Muscle of leg (tissue), 11 donors: ENCODE data around the gene NHERF2. TPM values are rescaled to one million over a fixed set of nuclear protein-coding genes. Genes with fewer than 3 reads are reported as not detected.
A peak's percentile ranks its signal among the peaks of the same experiment; 100 is the strongest.

Experiments
- DNase-seq: peaks from one replicate; pipeline ENCODE4 v3.0.0; 2013
- H3K27ac ChIP-seq: one replicate; pipeline ENCODE4 v1.5.1; 2013; ENCODE audit warnings: mild to moderate bottlenecking, low read length, control low read depth
- H3K27me3 ChIP-seq: one replicate; pipeline ENCODE4 v1.6.1; 2013; ENCODE audit warnings: low read length; ENCODE audit not compliant: control insufficient read depth, insufficient read depth
- H3K36me3 ChIP-seq: one replicate; pipeline ENCODE4 v1.6.1; 2013; ENCODE audit warnings: low read length; ENCODE audit not compliant: control insufficient read depth, insufficient read depth
- H3K4me1 ChIP-seq: one replicate; pipeline ENCODE4 v1.6.1; 2013; ENCODE audit warnings: low read length; ENCODE audit not compliant: control insufficient read depth, insufficient read depth
- H3K4me3 ChIP-seq: one replicate; pipeline ENCODE4 v1.5.1; 2013; ENCODE audit warnings: low read length, control low read depth
- H3K9me3 ChIP-seq: replicated peaks from 2 replicates; pipeline ENCODE4 v1.6.1; 2013; ENCODE audit warnings: low read depth, low read length; ENCODE audit not compliant: control insufficient read depth
- WGBS: methylation state at CpG from one replicate; pipeline ENCODE4 v1.1.5; 2013; ENCODE audit warnings: missing lambda C conversion rate; ENCODE audit not compliant: insufficient coverage; 5-methylcytosine and 5-hydroxymethylcytosine counted together
- polyA plus RNA-seq, 8 donors: library from polyadenylated mRNA; unstranded; fragments of 120-200 nt; gene quantifications; one replicate each; pipeline versions ENCODE4 v1.2.1 to v1.2.3, GENCODE V29; 2013; ENCODE audit warnings: inconsistent platforms in 1 of 8, low replicate concordance in 1 of 8; ENCODE audit not compliant: insufficient read length in 8 of 8, insufficient read depth in 1 of 8
- total RNA-seq: library from RNA; stranded (reverse); fragments of 120-200 nt; gene quantifications from one replicate; pipeline ENCODE4 v1.2.4, GENCODE V29; 2013

The NHERF2 gene
- total and polyA plus RNA-seq, 9 donors, result 22.1 to 60.6 (median 45.4) TPM

DNA sequence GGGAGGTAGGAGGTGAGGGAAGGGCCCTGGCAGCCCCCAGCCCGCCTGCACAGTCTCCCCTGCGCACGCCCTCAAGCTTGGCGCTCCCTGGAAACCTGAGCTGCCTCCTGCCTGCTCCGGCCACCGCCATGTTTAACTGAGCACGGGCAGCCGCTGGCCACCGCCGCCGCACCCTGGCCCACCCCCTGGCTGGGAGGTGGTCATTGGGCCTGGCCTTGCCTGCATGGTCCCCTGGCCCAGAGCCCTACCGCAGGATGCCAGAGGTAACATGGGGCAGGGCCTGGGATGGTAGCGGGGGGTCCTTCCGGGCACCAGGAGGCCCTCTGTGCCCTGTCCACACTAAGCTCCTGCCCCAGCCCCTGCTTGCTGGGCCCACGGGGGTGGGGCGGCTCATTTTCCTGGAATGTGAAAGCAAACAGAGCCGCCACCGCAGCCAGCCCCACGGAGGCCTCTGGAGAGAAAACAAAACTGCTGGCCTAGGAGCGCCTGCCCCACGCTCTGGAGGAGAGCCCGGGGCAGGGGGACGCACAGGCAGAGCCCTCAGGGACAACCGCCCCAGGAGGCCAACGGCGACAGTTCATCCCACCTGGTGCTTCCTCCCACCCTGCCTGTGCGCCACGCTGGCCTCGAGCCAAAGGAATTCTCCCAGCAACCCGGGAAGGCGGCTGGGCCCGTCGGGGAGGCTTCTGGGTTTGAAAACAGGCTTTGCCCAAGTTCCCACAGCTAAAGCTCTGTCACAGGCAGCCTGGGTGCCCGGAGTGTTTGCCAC lies 8.9 kb downstream of the NHERF2 start:
- no peak overlapping the region for H3K4me3 ChIP-seq
- no peaks in the 10 kb centered on the region for H3K9me3 ChIP-seq
- no peaks in the 10 kb centered on the region for H3K27me3 ChIP-seq
- H3K36me3 ChIP-seq, result peaks cover 19% of the 10 kb centered on the region
- H3K27ac ChIP-seq, result peak overlapping the region; percentile 80
- peaks cover 84% of the 10 kb centered on the region for H3K4me1 ChIP-seq
- WGBS, result 19% methylated on average over 31 of the region's 34 CpGs
- DNase-seq, result peak; percentile 70

DNA sequence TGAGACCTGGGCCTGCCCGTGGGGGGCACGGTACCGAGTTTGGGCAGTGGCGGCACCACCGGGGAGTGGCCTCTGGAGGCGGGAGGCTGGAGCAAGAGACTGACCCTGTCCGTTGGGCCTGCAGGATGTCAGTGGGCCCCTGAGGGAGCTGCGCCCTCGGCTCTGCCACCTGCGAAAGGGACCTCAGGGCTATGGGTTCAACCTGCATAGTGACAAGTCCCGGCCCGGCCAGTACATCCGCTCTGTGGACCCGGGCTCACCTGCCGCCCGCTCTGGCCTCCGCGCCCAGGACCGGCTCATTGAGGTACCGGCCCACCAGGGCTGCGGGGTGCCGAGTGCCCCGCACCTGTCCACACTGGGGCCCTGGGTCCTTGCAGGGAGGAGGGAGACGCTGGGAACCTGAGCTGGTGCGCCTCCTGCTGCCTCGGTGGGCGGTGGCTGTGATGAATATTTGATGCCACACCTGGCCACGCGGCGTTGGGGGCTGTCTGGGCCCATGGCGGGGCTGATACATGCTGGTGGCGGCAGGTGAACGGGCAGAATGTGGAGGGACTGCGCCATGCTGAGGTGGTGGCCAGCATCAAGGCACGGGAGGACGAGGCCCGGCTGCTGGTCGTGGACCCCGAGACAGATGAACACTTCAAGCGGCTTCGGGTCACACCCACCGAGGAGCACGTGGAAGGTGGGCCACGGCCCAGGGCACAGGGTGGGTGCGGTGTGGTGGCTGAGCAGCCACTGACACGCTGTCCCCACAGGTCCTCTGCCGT lies 9.7 kb downstream of the NHERF2 start:
- DNase-seq, result no peak
- Histone ChIP-seq H3K9me3 (no peaks in the 10 kb centered on the region), H3K4me3 (no peak overlapping the region), H3K27ac (peak overlapping the region; percentile 80), H3K36me3 (peaks cover 19% of the 10 kb centered on the region), H3K27me3 (no peaks in the 10 kb centered on the region), H3K4me1 (peaks cover 89% of the 10 kb centered on the region)
- 84% methylated on average over 46 of the region's 47 CpGs for WGBS

DNA sequence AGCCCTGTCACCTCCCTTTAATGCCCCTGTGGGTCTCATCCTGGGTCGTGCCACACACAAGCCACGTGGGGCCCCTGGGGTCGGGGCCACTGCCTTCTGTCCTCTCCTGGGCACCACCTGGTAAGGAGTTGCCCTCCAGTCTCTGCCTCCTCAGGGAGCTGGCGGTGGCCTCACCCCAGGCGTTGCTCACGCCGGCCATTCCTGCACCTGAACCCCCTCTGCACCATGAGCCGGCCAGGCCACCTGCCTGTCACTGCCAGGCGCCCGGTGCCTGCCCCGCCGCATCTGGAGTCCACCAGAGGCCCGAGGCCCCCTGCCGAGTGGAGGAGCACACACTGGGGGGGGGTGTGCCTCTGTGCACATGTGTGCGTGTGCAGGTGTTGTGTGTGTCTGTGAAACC lies 10.4 kb downstream of the NHERF2 start:
- peaks cover 19% of the 10 kb centered on the region for H3K36me3 ChIP-seq

DNA sequence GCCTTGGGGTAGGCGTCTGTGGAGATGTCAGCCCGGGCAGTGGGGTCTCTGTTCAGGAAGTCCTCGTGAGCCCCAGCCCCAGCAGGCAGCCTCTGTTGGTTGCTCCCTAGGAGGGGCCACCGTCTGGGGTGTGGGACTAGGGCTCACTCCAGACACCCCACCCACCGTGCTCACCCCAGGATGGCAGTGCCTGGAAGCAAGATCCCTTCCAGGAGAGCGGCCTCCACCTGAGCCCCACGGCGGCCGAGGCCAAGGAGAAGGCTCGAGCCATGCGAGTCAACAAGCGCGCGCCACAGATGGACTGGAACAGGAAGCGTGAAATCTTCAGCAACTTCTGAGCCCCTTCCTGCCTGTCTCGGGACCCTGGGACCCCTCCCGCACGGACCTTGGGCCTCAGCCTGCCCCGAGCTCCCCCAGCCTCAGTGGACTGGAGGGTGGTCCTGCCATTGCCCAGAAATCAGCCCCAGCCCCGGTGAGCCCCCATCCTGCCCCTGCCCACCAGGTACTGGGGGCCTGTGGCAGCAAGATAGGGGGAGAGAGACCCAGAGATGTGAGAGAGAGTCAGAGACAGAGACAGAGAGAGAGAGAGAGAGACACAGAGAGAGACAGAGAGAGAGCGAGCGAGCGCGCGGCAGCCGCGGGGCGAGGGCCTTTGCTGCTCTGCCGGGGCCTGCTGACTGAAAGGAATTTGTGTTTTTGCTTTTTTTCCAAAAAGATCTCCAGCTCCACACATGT lies 11.1 kb downstream of the NHERF2 start:
- peaks cover 19% of the 10 kb centered on the region for H3K36me3 ChIP-seq
- no peak overlapping the region for H3K4me3 ChIP-seq
- WGBS, result 29% methylated on average over 17 of the region's 29 CpGs
- H3K9me3 ChIP-seq, result no peaks in the 10 kb centered on the region
- H3K27ac ChIP-seq, result peak overlapping the region; percentile 91
- peaks cover 93% of the 10 kb centered on the region for H3K4me1 ChIP-seq
- H3K27me3 ChIP-seq, result no peaks in the 10 kb centered on the region
- no peak for DNase-seq

More for the DNA sequence above, 10.4 kb downstream of the NHERF2 start:
- Histone ChIP-seq H3K9me3 (no peaks in the 10 kb centered on the region), H3K4me1 (peaks cover 96% of the 10 kb centered on the region), H3K27ac (peak overlapping the region; percentile 91), H3K27me3 (no peaks in the 10 kb centered on the region), H3K4me3 (no peak overlapping the region)
- DNase-seq, result no peak
- 84% methylated on average over 5 of the region's 15 CpGs for WGBS

DNA sequence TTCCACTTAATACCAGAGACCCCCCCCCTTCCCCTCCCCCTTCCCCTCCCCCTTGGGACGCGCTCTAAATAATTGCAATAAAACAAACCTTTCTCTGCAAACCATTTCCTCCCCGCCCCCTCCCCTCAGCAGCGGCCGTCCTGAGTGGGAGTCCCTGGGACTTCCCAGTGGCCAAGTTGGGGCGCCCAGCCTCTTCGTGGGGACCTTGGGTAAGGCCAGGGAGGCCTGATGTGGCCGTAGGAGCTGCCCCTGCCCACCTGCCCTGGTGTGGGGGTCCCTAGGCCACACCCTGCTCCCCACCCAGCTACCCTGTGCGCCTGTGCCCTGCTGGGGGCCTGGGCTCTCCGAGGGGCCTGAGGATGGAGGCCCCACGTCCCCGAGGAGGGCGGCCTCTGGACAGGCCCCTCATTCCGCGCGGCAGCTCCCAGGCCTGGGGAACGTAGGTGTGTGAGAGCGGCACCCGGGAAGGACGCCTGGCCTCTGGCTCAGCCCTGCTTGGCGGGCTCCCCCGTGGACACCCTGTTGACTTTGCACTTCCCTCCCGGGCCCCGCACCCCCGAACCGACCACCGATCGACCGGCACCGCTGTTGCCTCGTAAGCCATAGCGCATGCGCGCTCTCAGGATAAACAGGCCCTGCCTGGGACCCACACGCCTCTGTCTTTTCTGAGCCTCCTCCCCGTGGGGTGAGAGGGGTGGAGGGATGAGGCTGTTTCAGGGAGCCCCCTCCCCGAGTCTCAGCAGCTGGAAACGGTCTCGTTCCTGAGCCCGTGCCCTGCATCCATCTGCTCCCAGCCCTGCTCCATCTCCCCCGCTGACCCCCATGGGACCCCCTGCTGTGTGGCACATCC lies 11.9 kb downstream of the NHERF2 start:
- Histone ChIP-seq H3K4me1 (peaks cover 93% of the 10 kb centered on the region), H3K36me3 (peaks cover 19% of the 10 kb centered on the region), H3K9me3 (no peaks in the 10 kb centered on the region), H3K27ac (peak overlapping the region; percentile 85), H3K27me3 (no peaks in the 10 kb centered on the region), H3K4me3 (no peak overlapping the region)
- WGBS, result 31% methylated on average over 30 of the region's 41 CpGs
- peak; percentile 91 for DNase-seq

DNA sequence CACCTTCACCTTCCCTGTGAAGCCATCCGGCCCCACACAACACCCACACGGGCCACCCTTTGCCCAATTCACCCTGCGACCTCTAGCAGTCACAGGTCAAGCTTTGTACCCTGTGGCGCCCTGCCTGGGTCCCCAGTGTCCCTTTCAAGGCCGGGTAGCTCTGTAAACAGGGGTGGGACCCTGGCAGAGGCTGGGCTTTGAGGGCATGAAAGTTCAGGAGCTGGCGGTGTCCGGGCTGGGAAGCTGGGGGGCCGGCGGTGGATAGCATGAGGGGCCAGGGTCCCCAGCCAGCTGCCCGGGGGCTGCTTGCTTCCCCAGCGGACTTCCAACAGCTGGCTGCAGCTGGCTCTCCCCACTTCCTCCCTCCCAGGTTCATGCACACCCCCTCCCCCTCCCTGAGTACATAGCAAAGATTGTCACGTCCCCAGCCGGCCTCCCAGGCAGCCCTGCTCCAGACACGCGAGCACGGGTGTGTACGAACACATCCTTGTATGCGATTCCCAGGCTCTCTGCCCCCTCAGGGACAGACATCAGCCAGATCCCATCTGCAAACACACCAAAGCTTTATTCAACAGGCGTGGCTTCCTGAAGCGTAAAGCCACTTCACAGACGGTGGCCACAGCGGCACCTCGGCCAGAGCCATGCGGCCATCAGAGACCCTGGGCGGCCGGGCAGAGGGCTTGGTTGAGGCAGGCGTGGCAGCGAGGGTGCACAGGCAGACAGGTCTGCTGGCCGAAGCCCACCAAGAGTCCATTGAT lies 12.8 kb downstream of the NHERF2 start:
- Histone ChIP-seq H3K4me3 (no peak overlapping the region), H3K4me1 (peaks cover 96% of the 10 kb centered on the region)

DNA sequence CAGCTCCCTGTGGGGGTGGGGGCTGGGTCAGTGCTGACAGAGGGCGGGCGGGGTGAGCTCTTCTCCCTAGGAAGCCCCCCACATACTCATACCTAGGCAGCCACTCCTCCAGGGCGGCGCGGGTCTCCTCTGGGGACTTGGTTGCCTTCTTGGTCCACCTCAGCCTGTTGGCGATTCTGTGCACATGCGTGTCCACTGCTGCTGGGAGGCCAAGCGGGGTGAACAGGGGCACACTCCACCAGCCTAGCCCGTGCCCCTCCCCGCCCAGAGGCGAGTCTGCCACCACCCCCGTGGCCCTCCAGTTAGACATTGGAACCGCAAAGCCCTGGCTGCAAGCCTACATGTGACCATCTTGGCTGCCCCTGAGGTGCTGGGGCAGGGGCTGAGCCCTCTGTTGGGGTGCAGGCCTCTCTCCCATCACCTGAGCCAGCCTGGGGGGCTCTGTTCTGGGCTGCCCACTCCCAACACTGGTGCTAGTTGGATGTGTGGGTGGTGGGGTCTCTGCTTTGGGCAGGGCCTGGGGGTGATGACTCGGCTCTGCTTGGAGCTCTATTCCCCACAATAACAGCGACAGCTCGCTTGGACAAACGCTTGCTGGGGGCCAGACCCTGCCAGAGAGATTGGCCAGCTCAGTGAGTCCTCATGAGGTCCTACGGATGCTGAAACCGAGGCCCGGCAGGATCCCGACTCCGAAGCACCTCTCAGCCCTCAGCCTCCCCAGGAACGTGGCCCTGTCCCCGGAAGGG lies 13.5 kb downstream of the NHERF2 start:
- Histone ChIP-seq H3K36me3 (peaks cover 19% of the 10 kb centered on the region), H3K27me3 (no peaks in the 10 kb centered on the region), H3K9me3 (no peaks in the 10 kb centered on the region), H3K4me3 (no peak overlapping the region), H3K4me1 (peaks cover 90% of the 10 kb centered on the region), H3K27ac (peak overlapping the region; percentile 81)
- DNase-seq, result peak; percentile 49
- WGBS, result 41% methylated on average over 17 of the region's 24 CpGs

More for the DNA sequence above, 12.8 kb downstream of the NHERF2 start:
- H3K9me3 ChIP-seq, result no peaks in the 10 kb centered on the region
- 16% methylated on average over 23 of the region's 29 CpGs for WGBS
- H3K36me3 ChIP-seq, result peaks cover 19% of the 10 kb centered on the region
- DNase-seq, result peak; percentile 94
- H3K27me3 ChIP-seq, result no peaks in the 10 kb centered on the region
- peak overlapping the region; percentile 85 for H3K27ac ChIP-seq

DNA sequence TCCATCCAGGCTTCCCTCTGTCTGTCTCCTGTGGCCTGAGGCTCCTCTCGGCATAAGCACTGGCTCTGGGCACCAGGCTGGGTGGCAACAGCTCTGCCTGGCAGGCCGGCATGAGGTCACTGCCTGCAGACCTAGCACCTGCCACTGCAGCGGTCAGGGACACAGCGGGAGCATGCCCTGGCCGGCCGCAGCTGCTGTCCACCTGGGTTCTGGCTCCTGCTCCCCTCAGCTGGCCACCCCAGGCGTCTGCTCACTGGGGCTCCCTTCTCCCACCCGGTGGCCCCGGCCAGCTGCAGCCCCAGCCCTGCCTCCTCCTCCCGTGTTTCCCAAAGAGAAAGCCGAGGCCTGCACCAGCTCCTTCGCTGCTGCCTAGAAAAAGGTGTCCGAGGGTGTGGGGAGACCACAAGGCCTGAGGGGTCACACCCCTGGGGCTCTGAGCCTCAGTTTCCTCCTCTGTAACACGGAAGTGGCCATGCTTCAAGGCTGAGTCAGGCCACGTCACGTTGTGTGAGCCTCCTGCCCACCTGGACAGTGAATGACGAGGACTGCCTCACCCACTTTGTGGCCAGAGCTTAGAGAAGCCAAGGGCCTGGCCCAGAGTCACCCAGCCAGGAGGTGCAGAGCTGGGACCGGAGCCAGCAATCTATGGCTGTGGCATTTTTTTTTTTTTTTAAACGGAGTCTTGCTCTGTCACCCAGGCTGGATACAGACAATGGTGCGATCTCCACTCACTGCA lies 14.3 kb downstream of the NHERF2 start:
- H3K27ac ChIP-seq, result peak overlapping the region; percentile 81
- no peaks in the 10 kb centered on the region for H3K27me3 ChIP-seq
- no peaks in the 10 kb centered on the region for H3K9me3 ChIP-seq
- peaks cover 19% of the 10 kb centered on the region for H3K36me3 ChIP-seq
- peaks cover 83% of the 10 kb centered on the region for H3K4me1 ChIP-seq
- 46% methylated on average over 16 of the region's 20 CpGs for whole genome bisulfite sequencing
- H3K4me3 ChIP-seq, result no peak overlapping the region
- DNase-seq, result peak; percentile 89
